K562 (cell line): ENCODE measurements around the gene TNC. TPM values are rescaled to one million over a fixed set of nuclear protein-coding genes. Genes with fewer than 3 reads are reported as not detected.

Experiments
- ATAC-seq: fragments of 200-7000 bp; cut with Tn5 transposase; 3 replicates; pipeline ENCODE4 v1.9.1; 2020; ENCODE audit warnings: moderate library complexity
- BruUV-seq: library from RNA; stranded (reverse); fragments of 400-500 nt; replicated peaks from 2 replicates; lab custom pipeline; 2021; lab: Mats Ljungman, UMichigan
- CTCF ChIA-PET: fragments of 300-600 bp; formaldehyde crosslinking; extraction: SDS; loops from one replicate; lab custom pipeline; 2021; ENCODE audit warnings: low intra/inter-chr PET ratio; lab: Yijun Ruan, JAX
- POLR2A ChIA-PET: fragments of 300-600, 350-650 bp; sonication (Branson Sonifier 250); formaldehyde crosslinking; extraction: SDS; loops from one replicate; lab custom pipeline; 2021; ENCODE audit warnings: antibody characterized with exemption, inconsistent platforms; lab: Yijun Ruan, JAX
- DNase-seq, 4 experiments: peaks; one replicate each; pipeline versions ENCODE4 v3.0.0 to v3.0.0-alpha.2; 2011 to 2018; ENCODE audit warnings: low spot score in 3 of 4, mixed read lengths in 3 of 4; ENCODE audit errors: extremely low read depth in 1 of 4
- FAIRE-seq: peaks from 2 replicates; lab custom pipeline; 2011; peaks lifted over from hg19 to GRCh38; lab: Jason Lieb, UNC
- H2AFZ ChIP-seq: 2 replicates; pipeline ENCODE4 v1.6.0; 2011; ENCODE audit warnings: low read depth, low read length, control low read depth, inconsistent platforms
- H3K27ac ChIP-seq: fragments of 200-600 bp; 3 replicates; pipeline ENCODE4 v1.8.0; 2011; ENCODE audit warnings: low read depth, mild to moderate bottlenecking, control low read depth, inconsistent platforms, low read length, moderate library complexity, mixed read lengths; ENCODE audit errors: extremely low read depth
- H3K27me3 ChIP-seq, 2 experiments: fragments of 300-600 bp in 1 of 2; 2 replicates in 1 of 2; 3 replicates in 1 of 2; pipeline versions ENCODE4 v1.6.0 to v1.8.0; 2011; ENCODE audit warnings: inconsistent platforms in 2 of 2, low read length in 2 of 2, mild to moderate bottlenecking in 1 of 2, mixed read lengths in 1 of 2, moderate library complexity in 1 of 2; ENCODE audit not compliant: control insufficient read depth in 2 of 2, insufficient read depth in 2 of 2
- H3K36me3 ChIP-seq: fragments of 300-600 bp; 3 replicates; pipeline ENCODE4 v1.8.0; 2011; ENCODE audit warnings: mild to moderate bottlenecking, low read length, inconsistent platforms; ENCODE audit not compliant: control insufficient read depth, insufficient read depth
- H3K4me1 ChIP-seq, 2 experiments: fragments of 200-600 bp in 1 of 2; replicated peaks in 1 of 2; 2 replicates in 1 of 2; 3 replicates in 1 of 2; pipeline versions ENCODE4 v1.5.1 to v1.8.0; 2011; ENCODE audit warnings: inconsistent platforms in 2 of 2, low read length in 2 of 2, mild to moderate bottlenecking in 1 of 2, mixed read lengths in 1 of 2, moderate library complexity in 1 of 2; ENCODE audit not compliant: control insufficient read depth in 2 of 2, insufficient read depth in 2 of 2
- H3K4me2 ChIP-seq: 2 replicates; pipeline ENCODE4 v1.6.1; 2011; ENCODE audit warnings: low read length, control low read depth, inconsistent platforms, mixed read lengths; ENCODE audit not compliant: insufficient read depth
- H3K4me3 ChIP-seq: fragments of 200-600 bp; sonication (generic), shearing (Covaris generic); 2 replicates; pipeline ENCODE4 v1.5.1; 2016; ENCODE audit warnings: control low read depth, inconsistent platforms
- H3K79me2 ChIP-seq: fragments of 200-600 bp; 3 replicates; pipeline ENCODE4 v1.8.0; 2011; ENCODE audit warnings: low read length, inconsistent platforms; ENCODE audit not compliant: control insufficient read depth, insufficient read depth
- H3K9ac ChIP-seq, 2 experiments: 2 replicates each; pipeline versions ENCODE4 v1.6.0 to v1.6.1; 2011; ENCODE audit warnings: low read depth in 2 of 2, low read length in 2 of 2, control low read depth in 1 of 2, inconsistent platforms in 1 of 2, mild to moderate bottlenecking in 1 of 2, mixed read lengths in 1 of 2; ENCODE audit not compliant: insufficient read depth in 1 of 2
- H3K9me1 ChIP-seq: one replicate; pipeline ENCODE4 v1.6.0; 2011; ENCODE audit warnings: inconsistent platforms, mild to moderate bottlenecking, low read length, moderate library complexity; ENCODE audit not compliant: control insufficient read depth, insufficient read depth
- H3K9me3 ChIP-seq: replicated peaks from 2 replicates; pipeline ENCODE4 v1.5.1; 2011; ENCODE audit warnings: low read depth, low read length, inconsistent platforms; ENCODE audit not compliant: control insufficient read depth, insufficient read depth
- H4K20me1 ChIP-seq: replicated peaks from 2 replicates; pipeline ENCODE4 v1.6.1; 2011; ENCODE audit warnings: low read length, inconsistent platforms, mixed read lengths; ENCODE audit not compliant: control insufficient read depth, insufficient read depth
- HMGXB4 ChIP-seq: sonication (generic); formaldehyde crosslinking; IDR thresholded peaks from 2 replicates; pipeline ENCODE4 v1.8.1; 2023; ENCODE audit warnings: mild to moderate bottlenecking, missing genetic modification reagents
- HSF4 ChIP-seq: fragments of 250-450 bp; sonication (Bioruptor Pico); IDR thresholded peaks from 2 replicates; pipeline ENCODE4 v2.1.2; 2022; ENCODE audit warnings: mild to moderate bottlenecking, moderate library complexity, borderline replicate concordance
- MED1 ChIP-seq: sonication (generic); formaldehyde crosslinking; IDR thresholded peaks from 2 replicates; pipeline ENCODE4 v1.8.1; 2023; ENCODE audit warnings: missing genetic modification reagents, borderline replicate concordance
- NKRF ChIP-seq: fragments of 450-650 bp; IDR thresholded peaks from 2 replicates; pipeline ENCODE4 v1.6.1; 2016; ENCODE audit warnings: borderline replicate concordance
- NR4A1 ChIP-seq, 2 experiments: fragments of 250-450 bp in 1 of 2; fragments of 450-650 bp in 1 of 2; sonication (Bioruptor Pico) in 1 of 2; IDR thresholded peaks; 2 replicates each; pipeline versions ENCODE4 v1.4.0 to v1.6.1; 2016 to 2020; ENCODE audit warnings: mild to moderate bottlenecking in 2 of 2, missing compliant biosample characterization in 1 of 2, missing genetic modification characterization in 1 of 2, moderate library complexity in 1 of 2
- RBM14 ChIP-seq: fragments of 200-400 bp; formaldehyde crosslinking; IDR thresholded peaks from 2 replicates; pipeline ENCODE4 v1.6.1; 2018; ENCODE audit warnings: low read depth, mild to moderate bottlenecking, low read length, moderate library complexity, borderline replicate concordance; ENCODE audit not compliant: insufficient read depth
- SRSF9 ChIP-seq: fragments of 200-400 bp; formaldehyde crosslinking; IDR thresholded peaks from 2 replicates; pipeline ENCODE4 v1.6.1; 2017; ENCODE audit warnings: low read depth, low read length, borderline replicate concordance
- ZMIZ1 ChIP-seq, 2 experiments: fragments of 150-350 bp in 1 of 2; IDR thresholded peaks; 2 replicates each; pipeline ENCODE4 v1.6.1; 2012 to 2016; ENCODE audit warnings: low read depth in 2 of 2, low read length in 2 of 2, mild to moderate bottlenecking in 1 of 2, moderate library complexity in 1 of 2
- ZNF143 ChIP-seq: sonication (generic); formaldehyde crosslinking; IDR thresholded peaks from 2 replicates; pipeline ENCODE4 v1.9.0; 2022; ENCODE audit warnings: mild to moderate bottlenecking, missing genetic modification reagents
- ZNF165 ChIP-seq: fragments of 250-450 bp; sonication (Bioruptor Pico); IDR thresholded peaks from 2 replicates; pipeline ENCODE4 v1.4.0; 2020; ENCODE audit warnings: borderline replicate concordance
- ZNF324 ChIP-seq: fragments of 250-450 bp; sonication (Bioruptor Pico); IDR thresholded peaks from 2 replicates; pipeline ENCODE4 v1.4.0; 2020; ENCODE audit warnings: mild to moderate bottlenecking
- ZNF436 ChIP-seq: fragments of 250-450, 450-650 bp; sonication (Bioruptor Pico); formaldehyde crosslinking; IDR thresholded peaks from 2 replicates; pipeline ENCODE4 v1.7.0; 2020; ENCODE audit warnings: mild to moderate bottlenecking
- WGBS: fragments of 100-300 bp; shearing (Covaris generic); methylation state at CpG from one replicate; pipeline ENCODE4 v1.1.6; 2016; ENCODE audit warnings: low coverage, mixed read lengths; ENCODE audit not compliant: insufficient coverage; ENCODE audit errors: missing lambda C conversion rate; 5-methylcytosine and 5-hydroxymethylcytosine counted together
- in situ Hi-C: fragments of 300-500 bp; cut with MboI; formaldehyde crosslinking; loops from 4 replicates; pipeline ENCODE4 v1.15.0; 2018; ENCODE audit warnings: inconsistent platforms, mixed read lengths
- intact Hi-C: fragments of 100-400 bp; cut with micrococcal nuclease; formaldehyde crosslinking; loops from 2 replicates; pipeline ENCODE4 v1.14.2; 2022
- polyA plus RNA-seq, 8 experiments: library from polyadenylated mRNA; depleted of rRNA in 4 of 8; stranded (reverse) in 5 of 8; unstranded in 3 of 8; fragments of >200 nt; fragmentation: Nextera tagmentation in 2 of 8; fragmentation: Illumina TruSeq in 1 of 8; extraction: Ambion mirVana in 2 of 8; extraction: Trizol in 1 of 8; gene quantifications; 2 replicates each; pipeline versions ENCODE4 v1.2.1 to v1.2.3, GENCODE V29; 2011 to 2014; ENCODE audit warnings: inconsistent platforms in 1 of 8, missing spikeins in 1 of 8
- total RNA-seq, 7 experiments: library from RNA; depleted of rRNA in 6 of 7; stranded (reverse); fragments of >200 nt in 6 of 7; fragmentation: Illumina TruSeq in 2 of 7; extraction: Trizol in 2 of 7; gene quantifications; 2 replicates each; pipeline versions ENCODE4 v1.2.1 to v1.2.3, GENCODE V29; 2011 to 2021; ENCODE audit warnings: low replicate concordance in 1 of 7

The TNC gene
- total and polyA plus RNA-seq, 9 of the 15 experiments (the other 6 are each of a cell fraction or from before 2014, with no cell fraction given): under 0.01 to 0.29 TPM; not detected in 7

- ATAC-seq (no peak), DNase-seq (no peak), FAIRE-seq (no peak)
- no TSS peak for BruUV-seq
- WGBS: 11% methylated on average over 1 of the region's 1 CpG
- ChIA-PET CTCF (no interaction called here), POLR2A (interaction anchor here (0.6 kb wide), 1 partner anchor 170 kb away, joined by 3 read pairs; no protein-coding TSS in a partner anchor)
- no peaks in the 10 kb centered on the region; a peak in 2 of 5 replicates for H3K4me1 ChIP-seq
- no peaks in the 10 kb centered on the region for H3K9me1 ChIP-seq
- H3K27me3 ChIP-seq: no peaks in the 10 kb centered on the region
- H3K9me3 ChIP-seq: no peaks in the 10 kb centered on the region
- in situ Hi-C loops (no loop called here), intact Hi-C loops (no loop called here)
- no peak overlapping the region for H3K4me3 ChIP-seq
- no peaks in the 10 kb centered on the region for H3K36me3 ChIP-seq
- H4K20me1 ChIP-seq: no peaks in the 10 kb centered on the region
- H3K79me2 ChIP-seq: no peaks in the 10 kb centered on the region
- no peak overlapping the region for H2AFZ ChIP-seq
- no peak overlapping the region for H3K9ac ChIP-seq
- H3K27ac ChIP-seq: no peak overlapping the region
- H3K4me2 ChIP-seq: no peak overlapping the region
- TF ChIP-seq RBM14 (no peak), ZMIZ1 (IDR thresholded peaks at IDR 0.05; ENCODE audit: low read depth in 2 of 2, low read length in 2 of 2) (no peak), ZNF436 (CRISPR knock-in tag) (no peak), ZNF324 (no peak), SRSF9 (no peak), HMGXB4 (no peak), NR4A1 (CRISPR knock-in tag; IDR thresholded peaks at IDR 0.05) (no peak), NR4A1 (tag; IDR thresholded peaks at IDR 0.05) (no peak), ZNF143 (CRISPR knock-in tag) (no peak), NKRF (no peak), HSF4 (CRISPR knock-in tag) (no peak), ZNF165 (CRISPR knock-in tag) (no peak), MED1 (CRISPR knock-in tag) (no peak)
Observed at GRCh38 chr9:115034801-115035200, 83.2 kb downstream of the TNC start.
